Kidney epithelial cell (primary cell): ENCODE results near the gene CLEC18A. TPM values are rescaled to one million over a fixed set of nuclear protein-coding genes. Genes with fewer than 3 reads are reported as not detected.

Experiments
- DNase-seq: peaks from one replicate; pipeline ENCODE4 v3.0.0-alpha.2; 2010; ENCODE audit warnings: low read depth
- H3K27me3 ChIP-seq: 2 replicates; pipeline ENCODE4 v1.6.0; 2011; ENCODE audit warnings: low read length; ENCODE audit not compliant: control insufficient read depth, insufficient read depth
- H3K36me3 ChIP-seq: 2 replicates; pipeline ENCODE4 v1.5.1; 2011; ENCODE audit warnings: low read length; ENCODE audit not compliant: control insufficient read depth, insufficient read depth
- H3K4me3 ChIP-seq: 2 replicates; pipeline ENCODE4 v1.5.1; 2011; ENCODE audit warnings: low read depth, mild to moderate bottlenecking, control low read depth, low read length
- total RNA-seq: library from RNA; depleted of rRNA; stranded (reverse); fragments of >200 nt; gene quantifications from 2 replicates; pipeline ENCODE4 v1.2.3, GENCODE V29; 2015
- TF ChIP-seq, protein P1 (sequence below): IDR thresholded peaks from 2 replicates; pipeline ENCODE4 v1.5.1; 2011; ENCODE audit warnings: mild to moderate bottlenecking, moderate library complexity, low read length, control low read depth, inconsistent platforms; ENCODE audit not compliant: insufficient read depth, poor library complexity, severe bottlenecking

CLEC18A gene
- total RNA-seq, 1 donor from 2014 or later, result 18.9 TPM

DNA sequence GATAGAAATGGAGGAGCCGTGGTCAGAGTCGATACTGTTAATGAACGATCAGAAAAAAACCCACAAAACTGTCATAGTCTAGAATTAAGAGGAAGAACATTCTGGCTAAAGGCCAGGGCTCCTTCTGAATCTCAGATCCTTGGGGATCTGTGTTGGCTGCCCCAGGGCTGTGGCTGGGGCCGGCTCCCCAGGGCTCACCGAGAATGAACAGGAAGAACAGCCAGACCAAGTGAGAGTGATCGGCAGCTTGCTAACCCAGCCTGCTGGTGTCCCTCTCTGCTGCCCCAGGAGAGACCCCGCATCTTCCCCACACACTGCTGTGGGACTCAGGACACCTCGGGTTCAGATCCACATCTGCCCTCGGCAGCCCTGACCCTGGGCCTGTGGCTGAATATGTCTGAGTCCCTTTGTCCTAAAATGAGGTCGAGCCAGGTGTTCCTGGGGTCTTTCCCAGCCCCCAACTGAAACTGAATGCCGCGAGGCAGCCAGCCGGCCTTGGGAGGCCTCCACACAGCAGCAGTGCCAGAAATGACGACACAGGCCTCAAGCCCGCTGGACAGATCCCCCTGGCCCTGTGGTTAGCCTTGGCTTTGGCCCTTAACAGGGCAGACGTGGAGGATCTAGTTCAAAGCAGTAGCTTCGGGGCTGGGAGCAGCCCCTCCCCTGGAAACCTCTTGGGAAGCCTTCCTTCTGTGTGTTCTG is 23.9 kb upstream of the CLEC18A start:
- Histone ChIP-seq H3K27me3 (no peaks in the 10 kb centered on the region), H3K36me3 (no peaks in the 10 kb centered on the region)
- DNase-seq, result no peak

DNA sequence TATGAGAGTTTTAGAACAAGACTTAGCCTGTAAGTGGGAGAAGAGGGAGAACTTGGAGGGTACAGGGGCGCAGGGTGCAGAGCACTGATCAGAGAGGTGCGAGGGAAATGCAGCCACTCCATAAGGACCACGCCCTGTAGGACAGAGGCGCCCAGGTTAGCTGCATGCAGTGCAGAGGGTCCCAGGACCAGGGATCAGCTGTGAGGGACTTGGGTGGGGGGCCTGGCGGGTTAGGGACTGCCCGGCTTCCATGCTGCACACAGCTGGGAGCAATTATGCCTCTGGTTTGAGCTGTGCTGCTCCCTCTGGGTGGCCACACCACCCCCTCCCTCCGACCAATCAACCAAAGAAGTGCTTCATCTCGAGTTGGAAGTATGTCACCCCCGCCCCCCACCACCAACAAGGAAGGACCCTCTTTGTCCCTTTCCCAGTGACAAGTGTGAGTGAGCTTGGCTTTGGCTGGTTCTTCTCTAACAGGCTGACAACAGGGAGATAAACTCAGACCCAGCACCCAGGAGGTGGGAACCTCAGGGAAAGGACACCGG is 22.2 kb upstream of the CLEC18A start:
- no peaks in the 10 kb centered on the region for H3K27me3 ChIP-seq
- no peak for DNase-seq
- peaks cover 1% of the 10 kb centered on the region for H3K36me3 ChIP-seq
- H3K4me3 ChIP-seq, result no peak overlapping the region
- TF ChIP-seq, protein P1, sequence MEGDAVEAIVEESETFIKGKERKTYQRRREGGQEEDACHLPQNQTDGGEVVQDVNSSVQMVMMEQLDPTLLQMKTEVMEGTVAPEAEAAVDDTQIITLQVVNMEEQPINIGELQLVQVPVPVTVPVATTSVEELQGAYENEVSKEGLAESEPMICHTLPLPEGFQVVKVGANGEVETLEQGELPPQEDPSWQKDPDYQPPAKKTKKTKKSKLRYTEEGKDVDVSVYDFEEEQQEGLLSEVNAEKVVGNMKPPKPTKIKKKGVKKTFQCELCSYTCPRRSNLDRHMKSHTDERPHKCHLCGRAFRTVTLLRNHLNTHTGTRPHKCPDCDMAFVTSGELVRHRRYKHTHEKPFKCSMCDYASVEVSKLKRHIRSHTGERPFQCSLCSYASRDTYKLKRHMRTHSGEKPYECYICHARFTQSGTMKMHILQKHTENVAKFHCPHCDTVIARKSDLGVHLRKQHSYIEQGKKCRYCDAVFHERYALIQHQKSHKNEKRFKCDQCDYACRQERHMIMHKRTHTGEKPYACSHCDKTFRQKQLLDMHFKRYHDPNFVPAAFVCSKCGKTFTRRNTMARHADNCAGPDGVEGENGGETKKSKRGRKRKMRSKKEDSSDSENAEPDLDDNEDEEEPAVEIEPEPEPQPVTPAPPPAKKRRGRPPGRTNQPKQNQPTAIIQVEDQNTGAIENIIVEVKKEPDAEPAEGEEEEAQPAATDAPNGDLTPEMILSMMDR, result no peak

More for the DNA sequence above, 23.9 kb upstream of the CLEC18A start:
- no peak overlapping the region for H3K4me3 ChIP-seq
- TF ChIP-seq, protein P1, result no peak

DNA sequence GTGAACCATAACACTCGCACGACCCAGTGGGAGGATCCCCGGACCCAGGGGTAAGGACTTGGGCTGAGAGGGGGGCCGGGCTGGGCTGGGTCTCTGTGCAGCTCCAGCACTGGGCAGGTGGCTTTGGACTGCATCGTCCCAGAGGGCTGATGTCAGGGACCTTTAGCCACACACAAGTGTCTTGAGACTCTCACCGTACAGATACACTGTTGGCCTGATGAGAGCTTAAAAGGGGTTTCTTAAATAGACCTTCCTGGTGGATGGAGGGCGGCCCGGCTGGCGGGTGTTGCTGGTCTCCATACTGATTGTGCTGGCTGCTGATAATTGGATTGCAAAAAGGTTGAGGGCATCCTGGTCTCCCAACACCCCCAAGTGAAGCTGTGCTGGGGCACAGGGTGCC is 21.7 kb upstream of the CLEC18A start:
- H3K36me3 ChIP-seq, result peaks cover 1% of the 10 kb centered on the region
- H3K27me3 ChIP-seq, result no peaks in the 10 kb centered on the region
- no peak for DNase-seq
- TF ChIP-seq, protein P1, result no peak
- H3K4me3 ChIP-seq, result no peak overlapping the region

DNA sequence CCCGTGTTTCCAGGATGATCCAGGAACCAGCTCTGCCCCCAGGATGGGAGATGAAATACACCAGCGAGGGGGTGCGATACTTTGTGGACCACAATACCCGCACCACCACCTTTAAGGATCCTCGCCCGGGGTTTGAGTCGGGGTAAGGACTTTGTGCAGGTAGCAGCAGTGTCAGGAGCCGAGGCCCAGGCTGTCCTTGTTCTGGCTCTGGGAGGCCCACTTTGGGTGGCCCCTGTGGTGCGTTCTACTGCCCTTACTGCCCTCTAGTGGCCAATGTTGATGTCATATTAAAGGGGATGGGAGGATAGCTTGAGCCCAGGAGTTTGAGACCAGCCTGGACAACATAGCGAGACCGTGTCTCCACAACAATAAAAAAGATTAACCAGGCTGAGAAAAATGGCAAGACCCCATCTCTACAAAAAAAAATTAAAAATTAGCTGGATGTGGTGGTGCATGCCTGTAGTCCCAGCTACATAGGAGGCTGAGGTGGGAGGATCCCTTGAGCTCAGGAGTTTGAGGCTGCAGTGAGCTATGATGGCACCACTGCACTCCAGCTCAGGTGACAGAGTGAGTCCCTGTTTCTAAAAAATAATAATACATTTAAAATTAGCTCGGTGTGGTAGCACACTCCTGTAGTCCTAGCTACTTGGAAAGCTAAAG is 20.9 kb upstream of the CLEC18A start:
- no peak for DNase-seq
- no peak overlapping the region for H3K4me3 ChIP-seq
- TF ChIP-seq, protein P1, result peak; percentile 70
- peaks cover 1% of the 10 kb centered on the region for H3K36me3 ChIP-seq
- no peaks in the 10 kb centered on the region for H3K27me3 ChIP-seq

DNA sequence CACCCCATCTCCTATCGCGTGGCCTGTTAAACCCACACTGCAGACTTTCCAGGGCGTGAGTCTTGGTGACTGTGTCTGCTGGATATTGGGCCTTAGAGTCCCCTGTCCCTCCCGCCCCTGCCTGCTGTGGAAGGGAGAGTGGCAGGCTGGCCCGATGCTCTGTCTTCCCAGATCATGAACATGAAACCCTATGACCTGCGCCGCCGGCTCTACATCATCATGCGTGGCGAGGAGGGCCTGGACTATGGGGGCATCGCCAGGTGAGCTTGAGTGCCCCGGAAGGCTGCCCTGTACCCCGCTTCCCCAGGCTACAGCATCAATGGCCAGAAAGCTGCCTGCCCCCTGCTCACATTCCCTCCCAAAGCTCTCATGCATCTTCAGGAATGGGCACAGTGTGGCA is 19.5 kb upstream of the CLEC18A start:
- H3K36me3 ChIP-seq, result peaks cover 1% of the 10 kb centered on the region
- no peak for DNase-seq

More for the DNA sequence above, 19.5 kb upstream of the CLEC18A start:
- TF ChIP-seq, protein P1, result no peak
- Histone ChIP-seq H3K27me3 (no peaks in the 10 kb centered on the region), H3K4me3 (no peak overlapping the region)
